NB4 (cell line): ENCODE data around the gene ZNF768.
A peak's percentile ranks its signal among the peaks of the same experiment; 100 is the strongest.

Source experiments
- DNase-seq: peaks from one replicate; pipeline ENCODE4 v3.0.0; 2010; ENCODE audit warnings: low read depth
- H3K4me3 ChIP-seq: one replicate; pipeline ENCODE4 v1.5.1; 2011; ENCODE audit warnings: mild to moderate bottlenecking, low read depth, low read length, moderate library complexity
- MYC ChIP-seq: IDR thresholded peaks from 2 replicates; pipeline ENCODE4 v1.6.1; 2011; ENCODE audit warnings: low read depth, low read length
- POLR2A ChIP-seq: IDR thresholded peaks from 2 replicates; pipeline ENCODE4 v1.6.1; 2011; ENCODE audit warnings: mild to moderate bottlenecking; ENCODE audit not compliant: insufficient read length; ENCODE audit errors: extremely low read depth
- TF ChIP-seq, protein P1 (sequence below): IDR thresholded peaks from one replicate; pipeline ENCODE4 v1.5.1; 2012; ENCODE audit warnings: low read depth, low read length
- TF ChIP-seq, protein P2 (sequence below): IDR thresholded peaks from 2 replicates; pipeline ENCODE4 v1.6.1; 2011; ENCODE audit warnings: low read depth, low read length

The ZNF768 gene

DNA sequence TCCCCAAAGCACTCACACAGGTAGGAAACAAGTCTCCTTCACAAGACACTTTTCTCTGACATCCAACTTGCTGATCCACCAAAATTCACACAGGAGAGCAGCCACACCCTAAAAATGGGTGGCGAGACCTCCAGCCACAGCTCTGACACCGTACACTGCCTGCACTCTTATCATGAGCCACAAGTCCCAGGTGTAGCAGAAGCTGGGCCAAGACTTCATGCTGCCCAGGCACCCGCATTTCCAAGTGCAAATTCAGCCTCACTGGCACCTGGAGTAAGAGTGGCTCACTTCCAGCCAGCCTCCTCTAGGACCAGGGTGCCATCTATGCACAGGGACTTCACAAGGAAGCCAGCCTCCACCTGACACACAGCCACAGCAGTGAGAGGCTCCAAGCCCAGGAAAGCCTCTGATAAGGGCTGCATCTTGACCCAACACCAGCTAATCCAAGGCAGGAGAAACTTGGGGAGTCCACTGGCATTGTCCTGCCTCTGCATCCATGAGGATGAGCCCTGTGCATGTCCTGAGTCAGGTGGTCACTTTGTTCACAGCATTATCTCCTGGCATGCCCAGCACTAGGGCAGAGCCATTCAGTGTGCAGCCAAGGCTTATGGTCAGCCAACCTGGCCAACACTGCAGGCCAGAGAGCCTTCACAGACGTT lies 2.6 kb upstream of the ZNF768 start:
- no peak for DNase-seq
- no peak overlapping the region for H3K4me3 ChIP-seq
- TF ChIP-seq POLR2A (no peak), MYC (no peak)
- TF ChIP-seq, protein P1, sequence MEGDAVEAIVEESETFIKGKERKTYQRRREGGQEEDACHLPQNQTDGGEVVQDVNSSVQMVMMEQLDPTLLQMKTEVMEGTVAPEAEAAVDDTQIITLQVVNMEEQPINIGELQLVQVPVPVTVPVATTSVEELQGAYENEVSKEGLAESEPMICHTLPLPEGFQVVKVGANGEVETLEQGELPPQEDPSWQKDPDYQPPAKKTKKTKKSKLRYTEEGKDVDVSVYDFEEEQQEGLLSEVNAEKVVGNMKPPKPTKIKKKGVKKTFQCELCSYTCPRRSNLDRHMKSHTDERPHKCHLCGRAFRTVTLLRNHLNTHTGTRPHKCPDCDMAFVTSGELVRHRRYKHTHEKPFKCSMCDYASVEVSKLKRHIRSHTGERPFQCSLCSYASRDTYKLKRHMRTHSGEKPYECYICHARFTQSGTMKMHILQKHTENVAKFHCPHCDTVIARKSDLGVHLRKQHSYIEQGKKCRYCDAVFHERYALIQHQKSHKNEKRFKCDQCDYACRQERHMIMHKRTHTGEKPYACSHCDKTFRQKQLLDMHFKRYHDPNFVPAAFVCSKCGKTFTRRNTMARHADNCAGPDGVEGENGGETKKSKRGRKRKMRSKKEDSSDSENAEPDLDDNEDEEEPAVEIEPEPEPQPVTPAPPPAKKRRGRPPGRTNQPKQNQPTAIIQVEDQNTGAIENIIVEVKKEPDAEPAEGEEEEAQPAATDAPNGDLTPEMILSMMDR = no peak
- TF ChIP-seq, protein P2, sequence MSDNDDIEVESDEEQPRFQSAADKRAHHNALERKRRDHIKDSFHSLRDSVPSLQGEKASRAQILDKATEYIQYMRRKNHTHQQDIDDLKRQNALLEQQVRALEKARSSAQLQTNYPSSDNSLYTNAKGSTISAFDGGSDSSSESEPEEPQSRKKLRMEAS = no peak

DNA sequence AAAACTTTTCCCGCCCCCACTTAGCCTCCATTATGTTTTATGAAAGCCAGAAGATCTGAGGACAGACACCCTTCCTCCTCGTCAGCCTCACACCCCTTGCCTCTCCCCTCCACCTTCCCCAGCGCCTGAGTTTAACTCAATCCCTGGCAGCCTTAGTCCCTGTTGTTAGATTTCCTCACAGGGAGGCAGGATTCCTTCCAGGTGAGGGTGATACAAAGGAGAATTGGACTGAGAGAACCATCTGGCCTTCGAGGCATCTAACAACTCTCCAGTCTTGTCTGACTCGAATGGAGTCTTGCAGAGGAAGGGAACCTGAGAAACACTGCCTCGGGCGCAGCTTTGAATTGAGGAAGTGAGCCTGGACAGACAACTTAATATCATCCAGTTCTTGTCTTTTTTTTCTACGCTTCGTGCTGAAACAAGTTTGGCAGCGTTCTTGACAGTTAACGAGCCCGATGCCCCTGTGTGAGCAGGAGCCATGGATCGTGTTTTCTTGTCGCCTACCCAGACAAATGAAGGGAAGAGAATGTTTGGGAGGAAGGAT lies 1.3 kb upstream of the ZNF768 start:
- peak overlapping the region; percentile 52 for H3K4me3 ChIP-seq
- TF ChIP-seq, protein P1 = no peak
- no peak for TF ChIP-seq POLR2A
- TF ChIP-seq, protein P2 = peak; percentile 48; the same call in 1 of the 2 replicates
- no peak for TF ChIP-seq MYC
- peak; percentile 89 for DNase-seq

DNA sequence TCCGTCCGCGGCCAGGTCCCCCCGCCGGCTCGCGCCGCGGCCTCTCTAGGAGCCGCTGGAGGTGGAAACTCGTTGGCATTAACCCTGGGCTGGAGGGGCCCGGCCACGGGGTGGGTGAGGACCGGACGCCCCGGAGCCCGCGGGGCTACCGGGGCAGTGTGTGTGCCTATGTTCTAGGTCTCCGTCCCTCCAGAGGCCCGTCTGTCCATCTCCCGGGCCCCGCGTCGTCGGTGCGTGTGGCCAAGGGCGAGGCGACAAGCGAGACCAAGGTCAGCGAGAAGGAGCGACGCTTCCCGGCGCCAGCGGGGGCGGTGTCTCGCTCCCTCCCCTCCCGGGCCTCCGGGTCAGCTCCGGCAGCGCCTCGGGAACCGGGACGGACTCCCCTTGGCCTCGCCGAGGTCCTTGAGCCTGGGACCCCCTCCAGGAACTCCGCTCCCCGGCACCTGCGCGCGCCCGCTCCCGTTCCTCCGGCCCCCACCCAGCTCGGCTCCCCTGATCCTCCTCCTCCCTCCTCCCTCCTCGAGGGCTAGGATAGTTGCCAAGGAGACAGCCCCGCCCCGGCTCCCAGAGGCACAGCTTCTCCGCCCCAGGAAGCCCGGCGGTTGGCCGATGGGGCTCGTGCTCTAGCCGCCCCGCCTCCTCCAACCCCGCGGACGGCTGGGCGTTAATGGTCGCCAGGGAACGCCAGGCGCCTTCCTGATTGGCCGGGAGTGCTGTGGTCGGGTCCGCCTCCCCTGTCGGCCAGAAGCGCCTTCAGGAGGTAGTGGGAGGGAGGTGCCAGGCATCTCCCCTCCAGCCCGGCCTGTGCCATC lies 663 bp upstream of the ZNF768 start:
- peak; percentile 62 for TF ChIP-seq POLR2A
- TF ChIP-seq, protein P1 = no peak
- TF ChIP-seq MYC = peak; percentile 49
- TF ChIP-seq, protein P2 = peak; percentile 34
- peak overlapping the region; percentile 69 for H3K4me3 ChIP-seq
- peak; percentile 99 for DNase-seq

DNA sequence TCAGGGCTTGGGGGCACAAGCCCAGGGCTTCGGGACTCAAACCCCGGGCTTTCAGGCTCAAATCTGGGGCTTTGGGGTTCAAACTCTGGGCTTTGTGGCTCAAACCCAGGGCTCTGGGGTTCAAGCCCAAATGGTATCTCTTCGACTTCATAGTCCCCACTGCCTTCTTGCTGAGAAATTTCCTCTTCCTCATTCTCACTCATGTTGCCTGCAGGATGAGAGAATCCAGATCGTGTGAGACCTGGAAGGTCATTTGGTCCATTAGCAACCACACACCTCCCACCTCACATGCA lies 576 bp downstream of the ZNF768 start:
- TF ChIP-seq, protein P1 = no peak
- TF ChIP-seq MYC = peak; percentile 33; the same call in 1 of the 2 replicates
- TF ChIP-seq, protein P2 = peak; percentile 71
- DNase-seq = no peak
- H3K4me3 ChIP-seq = peak overlapping the region; percentile 68

DNA sequence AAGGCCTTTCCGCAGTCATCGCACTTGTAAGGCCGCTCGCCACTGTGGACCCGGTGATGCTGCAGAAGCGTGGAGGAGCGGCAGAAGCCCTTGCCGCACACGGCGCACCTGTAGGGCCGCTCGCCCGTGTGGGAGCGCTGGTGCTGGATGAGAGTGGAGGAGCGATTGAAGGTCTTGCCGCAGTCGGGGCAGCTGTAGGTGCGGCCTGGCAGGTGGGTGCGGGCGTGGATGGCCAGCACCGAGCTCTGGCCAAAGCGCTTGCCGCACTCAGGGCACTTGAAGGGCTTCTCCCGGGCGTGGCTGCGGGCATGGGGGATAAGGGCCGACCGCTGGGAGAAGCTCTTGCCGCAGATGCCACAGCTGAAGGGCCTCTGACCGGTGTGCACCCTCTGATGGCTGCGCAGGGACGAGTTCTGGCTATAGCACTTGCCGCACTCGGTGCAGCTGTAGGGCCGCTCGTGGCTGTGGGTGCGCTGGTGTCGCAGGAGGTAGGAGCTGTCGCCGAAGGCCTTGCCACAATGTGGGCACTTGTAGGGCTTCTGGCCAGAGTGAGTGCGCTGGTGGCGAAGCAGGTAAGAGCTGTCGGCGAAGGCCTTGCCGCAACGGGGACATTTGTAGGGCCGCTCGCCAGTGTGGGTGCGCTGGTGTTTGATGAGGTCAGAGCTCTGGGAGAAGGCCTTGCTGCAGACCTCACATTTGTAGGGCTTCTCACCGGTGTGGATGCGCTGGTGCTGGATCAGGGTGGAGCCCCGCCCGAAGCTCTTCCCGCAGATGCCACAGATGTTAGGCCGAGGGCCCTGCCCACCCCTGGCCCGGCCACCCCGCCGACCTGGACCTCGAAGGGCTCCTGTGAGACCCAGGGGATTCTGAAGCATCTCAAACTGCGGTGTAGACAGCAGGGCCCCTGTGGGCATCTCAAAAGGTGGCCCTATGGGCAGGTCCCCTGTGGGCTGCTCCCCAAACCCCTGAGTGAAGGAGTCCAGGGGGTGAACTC lies 1.5 kb downstream of the ZNF768 start:
- DNase-seq = no peak
- TF ChIP-seq, protein P1 = no peak
- TF ChIP-seq MYC (no peak), POLR2A (no peak)
- TF ChIP-seq, protein P2 = no peak
- H3K4me3 ChIP-seq = peak overlapping the region; percentile 68
